T-helper 1 cell treated with Interleukin-12 subunit alpha and Interleukin-12 subunit beta and Interleukin-4 antibody, amounts not matched to agents 30 μg/mL and 1 μg/mL, for 36 hours (primary cell): ENCODE data around the gene FAM221A.
"Not testable (repeated sequence)": the region's sequence is repeated elsewhere in the genome, so short reads cannot be mapped to it uniquely, and the experiment has no call there.

Source experiments
- H3K27ac Mint-ChIP-seq: one replicate; pipeline ENCODE4 v1.8.0; 2021; ENCODE audit warnings: mild to moderate bottlenecking, mixed read lengths
- H3K27me3 Mint-ChIP-seq: one replicate; pipeline ENCODE4 v1.8.0; 2021; ENCODE audit warnings: low read depth, mixed read lengths
- H3K36me3 Mint-ChIP-seq: one replicate; pipeline ENCODE4 v1.8.0; 2021; ENCODE audit warnings: low read depth, mixed read lengths
- H3K4me1 Mint-ChIP-seq: one replicate; pipeline ENCODE4 v1.8.0; 2021; ENCODE audit warnings: low read depth, mixed read lengths
- H3K4me3 Mint-ChIP-seq: one replicate; pipeline ENCODE4 v1.8.0; 2021; ENCODE audit warnings: mild to moderate bottlenecking, moderate library complexity, mixed read lengths
- H3K9me3 Mint-ChIP-seq: one replicate; pipeline ENCODE4 v1.8.0; 2021; ENCODE audit warnings: mixed read lengths

The FAM221A gene

GRCh38 chr7:23679898-23680413 is at the start of gene FAM221A:
Gene FAM221A (plus strand): TSS chr7:23680199. CDS start chr7:23680219, 20 bp downstream.
- Mint-ChIP-seq H3K4me1 (peaks cover 9% of the 10 kb centered on the region), H3K4me3 (peak within 1 kb of the TSS; percentile 84), H3K9me3 (no peaks in the 10 kb centered on the region), H3K27ac (peak within 1 kb of the TSS; percentile 46), H3K27me3 (peaks cover 12% of the 10 kb centered on the region), H3K36me3 (no peaks in the 10 kb centered on the region)

- no peak overlapping the region for H3K27ac Mint-ChIP-seq
- H3K9me3 Mint-ChIP-seq = no peaks in the 10 kb centered on the region
- no peaks in the 10 kb centered on the region for H3K36me3 Mint-ChIP-seq
- no peaks in the 10 kb centered on the region for H3K4me1 Mint-ChIP-seq
- H3K4me3 Mint-ChIP-seq = no peak overlapping the region
- H3K27me3 Mint-ChIP-seq = no peaks in the 10 kb centered on the region
Observed at GRCh38 chr7:23633417-23633816, 46.6 kb upstream of the FAM221A start.

GRCh38 chr7:23645822-23646221 is 34.2 kb upstream of the FAM221A start:
- H3K36me3 Mint-ChIP-seq = no peaks in the 10 kb centered on the region
- H3K4me3 Mint-ChIP-seq = no peak overlapping the region
- H3K9me3 Mint-ChIP-seq = no peaks in the 10 kb centered on the region
- no peak overlapping the region for H3K27ac Mint-ChIP-seq
- H3K4me1 Mint-ChIP-seq = no peaks in the 10 kb centered on the region
- H3K27me3 Mint-ChIP-seq = no peaks in the 10 kb centered on the region

- Mint-ChIP-seq H3K9me3 (peaks cover 28% of the 10 kb centered on the region), H3K27ac (no peak overlapping the region), H3K27me3 (no peaks in the 10 kb centered on the region), H3K4me1 (no peaks in the 10 kb centered on the region), H3K4me3 (no peak overlapping the region), H3K36me3 (peaks cover 1% of the 10 kb centered on the region)
Observed at GRCh38 chr7:23653942-23654341, 26.1 kb upstream of the FAM221A start.

GRCh38 chr7:23654508-23654907 is 25.5 kb upstream of the FAM221A start:
- peaks cover 1% of the 10 kb centered on the region for H3K36me3 Mint-ChIP-seq
- no peaks in the 10 kb centered on the region for H3K27me3 Mint-ChIP-seq
- H3K9me3 Mint-ChIP-seq = peaks cover 29% of the 10 kb centered on the region
- H3K4me3 Mint-ChIP-seq = no peak overlapping the region
- no peak overlapping the region for H3K27ac Mint-ChIP-seq
- no peaks in the 10 kb centered on the region for H3K4me1 Mint-ChIP-seq

- H3K27me3 Mint-ChIP-seq = no peaks in the 10 kb centered on the region
- H3K4me3 Mint-ChIP-seq = no peak overlapping the region
- H3K4me1 Mint-ChIP-seq = no peaks in the 10 kb centered on the region
- H3K9me3 Mint-ChIP-seq = peaks cover 29% of the 10 kb centered on the region
- peaks cover 1% of the 10 kb centered on the region for H3K36me3 Mint-ChIP-seq
- no peak overlapping the region for H3K27ac Mint-ChIP-seq
Observed at GRCh38 chr7:23655433-23655832, 24.6 kb upstream of the FAM221A start.

GRCh38 chr7:23658831-23659427 is 21.1 kb upstream of the FAM221A start:
- no peaks in the 10 kb centered on the region for H3K27me3 Mint-ChIP-seq
- no peak overlapping the region for H3K27ac Mint-ChIP-seq
- no peak overlapping the region for H3K4me3 Mint-ChIP-seq
- no peaks in the 10 kb centered on the region for H3K4me1 Mint-ChIP-seq
- peaks cover 25% of the 10 kb centered on the region for H3K9me3 Mint-ChIP-seq
- no peaks in the 10 kb centered on the region for H3K36me3 Mint-ChIP-seq

- Mint-ChIP-seq H3K9me3 (peaks cover 13% of the 10 kb centered on the region), H3K4me1 (no peaks in the 10 kb centered on the region)
Observed at GRCh38 chr7:23661385-23661784, 18.6 kb upstream of the FAM221A start.

GRCh38 chr7:23662124-23662983 is 17.6 kb upstream of the FAM221A start:
- H3K4me3 Mint-ChIP-seq = no peak overlapping the region
- no peaks in the 10 kb centered on the region for H3K36me3 Mint-ChIP-seq
- H3K27me3 Mint-ChIP-seq = no peaks in the 10 kb centered on the region
- H3K27ac Mint-ChIP-seq = no peak overlapping the region
- no peaks in the 10 kb centered on the region for H3K4me1 Mint-ChIP-seq
- H3K9me3 Mint-ChIP-seq = peaks cover 8% of the 10 kb centered on the region

More at GRCh38 chr7:23661385-23661784, 18.6 kb upstream of the FAM221A start:
- Mint-ChIP-seq H3K4me3 (no peak overlapping the region), H3K36me3 (no peaks in the 10 kb centered on the region), H3K27me3 (no peaks in the 10 kb centered on the region), H3K27ac (no peak overlapping the region)

GRCh38 chr7:23662984-23663313 is 17.1 kb upstream of the FAM221A start:
- Mint-ChIP-seq H3K4me1 (no peaks in the 10 kb centered on the region), H3K27ac (no peak overlapping the region)

GRCh38 chr7:23664122-23664521 is 15.9 kb upstream of the FAM221A start:
- Mint-ChIP-seq H3K36me3 (no peaks in the 10 kb centered on the region), H3K27ac (no peak overlapping the region), H3K4me1 (no peaks in the 10 kb centered on the region), H3K9me3 (no peaks in the 10 kb centered on the region), H3K4me3 (no peak overlapping the region), H3K27me3 (no peaks in the 10 kb centered on the region)

More at GRCh38 chr7:23662984-23663313, 17.1 kb upstream of the FAM221A start:
- Mint-ChIP-seq H3K4me3 (no peak overlapping the region), H3K27me3 (no peaks in the 10 kb centered on the region), H3K36me3 (no peaks in the 10 kb centered on the region), H3K9me3 (peaks cover 7% of the 10 kb centered on the region)

GRCh38 chr7:23672033-23672432 is 8.0 kb upstream of the FAM221A start:
- Mint-ChIP-seq H3K27me3 (peaks cover 29% of the 10 kb centered on the region), H3K4me1 (no peaks in the 10 kb centered on the region)

GRCh38 chr7:23680414-23681405 is 711 bp downstream of the FAM221A start:
- H3K36me3 Mint-ChIP-seq = no peaks in the 10 kb centered on the region
- no peak overlapping the region for H3K27ac Mint-ChIP-seq
- H3K4me1 Mint-ChIP-seq = peaks cover 9% of the 10 kb centered on the region
- peaks cover 4% of the 10 kb centered on the region for H3K27me3 Mint-ChIP-seq
- H3K4me3 Mint-ChIP-seq = peak overlapping the region; percentile 84
- no peaks in the 10 kb centered on the region for H3K9me3 Mint-ChIP-seq

More at GRCh38 chr7:23672033-23672432, 8.0 kb upstream of the FAM221A start:
- Mint-ChIP-seq H3K9me3 (no peaks in the 10 kb centered on the region), H3K27ac (no peak overlapping the region), H3K36me3 (no peaks in the 10 kb centered on the region), H3K4me3 (no peak overlapping the region)

- not testable (repeated sequence) for H3K27ac Mint-ChIP-seq, H3K4me1 Mint-ChIP-seq, H3K9me3 Mint-ChIP-seq, H3K27me3 Mint-ChIP-seq, H3K4me3 Mint-ChIP-seq, H3K36me3 Mint-ChIP-seq
Observed at GRCh38 chr7:23684041-23684440, 4.0 kb downstream of the FAM221A start.
